MM.1S (cell line): ENCODE results near the gene PDE1C.

Source experiments
- CTCF ChIP-seq: fragments of 300-600 bp; sonication (generic); IDR thresholded peaks from 2 replicates; pipeline ENCODE4 v1.5.1; 2016; ENCODE audit warnings: antibody characterized with exemption, low read length, mixed read lengths
- EZH2 ChIP-seq: fragments of 300-600 bp; sonication (generic); optimal IDR thresholded peaks from 2 replicates; pipeline ENCODE3; 2017; ENCODE audit warnings: low read depth, mild to moderate bottlenecking, antibody characterized with exemption, low read length, mixed read lengths
- EZH2phosphoT487 ChIP-seq: fragments of 300-600 bp; sonication (generic); IDR thresholded peaks from 2 replicates; pipeline ENCODE4 v1.6.1; 2018; ENCODE audit warnings: antibody characterized with exemption, low read length

DNA sequence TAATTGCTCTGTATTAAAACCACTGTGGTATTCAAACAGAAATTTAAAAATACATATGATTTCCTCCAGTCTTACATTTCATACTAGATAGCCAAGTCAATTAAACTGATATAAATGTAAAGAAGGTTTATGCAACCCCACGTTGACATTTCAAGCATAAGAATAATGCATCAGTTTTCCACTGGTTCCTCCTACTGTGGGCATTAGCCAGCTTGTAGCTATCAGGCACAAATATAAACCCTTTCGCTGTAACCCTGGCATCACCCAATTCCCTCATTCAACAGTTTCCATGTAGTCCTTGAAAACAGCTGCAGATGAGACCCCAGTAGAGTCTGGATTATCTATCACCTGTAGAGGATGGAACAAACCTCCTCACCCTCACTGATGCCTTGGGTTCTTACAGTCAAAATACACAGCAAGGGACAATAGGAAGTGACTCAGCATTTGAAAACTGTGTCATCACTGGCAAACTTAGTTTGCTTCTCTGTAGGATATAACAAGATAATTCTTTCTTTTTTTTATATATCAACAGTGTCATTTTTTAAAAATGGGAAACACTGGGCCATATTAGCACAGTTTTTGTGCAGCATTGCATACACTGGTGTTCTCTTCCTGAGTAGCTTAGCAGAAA, 113.0 kb downstream of the PDE1C start:
- TF ChIP-seq CTCF = no peak
- TF ChIP-seq EZH2 = no peak
- TF ChIP-seq EZH2phosphoT487 = no peak
